ENCODE measurements around the gene DERA.

DERA gene

DNA sequence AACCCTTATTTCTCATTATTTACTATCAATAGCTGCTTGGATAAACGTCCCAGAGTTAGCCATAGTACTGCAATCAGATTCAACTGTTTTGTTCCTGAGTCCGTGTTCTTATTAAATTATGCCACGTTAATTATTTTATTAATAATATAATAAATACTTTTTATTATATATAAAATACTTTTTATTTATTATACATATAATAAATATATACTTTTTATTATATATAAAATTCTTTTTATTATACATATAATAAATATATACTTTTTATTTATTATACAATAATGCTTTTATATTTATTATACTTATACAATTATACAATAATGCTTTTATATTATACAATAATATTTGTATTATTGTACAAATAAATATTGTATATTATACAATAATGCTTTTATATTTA, 17.9 kb upstream of the DERA start:
- no peak overlapping the region for H3K27ac ChIP-seq (replicated peaks; ENCODE audit: low read length)
- H3K18ac ChIP-seq (ENCODE audit: low read length) = no peak overlapping the region
- no peak overlapping the region for H3K4me3 ChIP-seq (ENCODE audit: low read length in 2 of 2)
- H3K36me3 ChIP-seq (replicated peaks in 1 of 2; ENCODE audit: control insufficient read depth in 2 of 2, insufficient read depth in 2 of 2, low read length in 2 of 2) = peaks cover 12 to 96% of the 10 kb centered on the region in 2 donors
- no peak overlapping the region for H2AFZ ChIP-seq (ENCODE audit: low read length)
- no peak overlapping the region for H3K9ac ChIP-seq (ENCODE audit: low read depth, low read length, poor library complexity)
- no peak overlapping the region for H2BK120ac ChIP-seq (ENCODE audit: low read depth, low read length)
- H3K4me2 ChIP-seq (ENCODE audit: insufficient read depth, low read length, poor library complexity, severe bottlenecking) = no peak overlapping the region
- WGBS, 2 donors (ENCODE audit: extremely low coverage in 2 of 2, insufficient read length in 2 of 2, insufficient replicate concordance in 1 of 2) = no CpG with 5 or more reads among the region's 3 CpGs
- H3K27me3 ChIP-seq (ENCODE audit: control insufficient read depth in 3 of 3, insufficient read depth in 3 of 3, low read depth in 1 of 3, low read length in 3 of 3) = no peaks in the 10 kb centered on the region
- no peak overlapping the region for H2BK12ac ChIP-seq (ENCODE audit: low read length)
- no peak overlapping the region for H2AK5ac ChIP-seq (ENCODE audit: low read depth, low read length)
- H3K79me1 ChIP-seq (ENCODE audit: low read depth, low read length) = no peaks in the 10 kb centered on the region
- H3K23ac ChIP-seq (ENCODE audit: low read depth, low read length, poor library complexity) = no peak overlapping the region
- H2BK5ac ChIP-seq (ENCODE audit: low read length) = no peak overlapping the region
- no peak for DNase-seq (ENCODE audit: low spot score)
- H2BK15ac ChIP-seq (ENCODE audit: low read length) = no peak overlapping the region
- no peak overlapping the region for H3K14ac ChIP-seq (ENCODE audit: low read length)
- no peak overlapping the region for H4K8ac ChIP-seq (ENCODE audit: low read depth, low read length)
- no peaks in the 10 kb centered on the region for H3K4me1 ChIP-seq (ENCODE audit: control insufficient read depth in 2 of 2, insufficient read depth in 1 of 2, low read depth in 1 of 2, low read length in 2 of 2)
- H3K4ac ChIP-seq (ENCODE audit: low read length) = no peak overlapping the region
- H4K91ac ChIP-seq (ENCODE audit: low read depth, low read length, poor library complexity) = no peak overlapping the region
- H3K9me3 ChIP-seq (replicated peaks in 1 of 2; ENCODE audit: control insufficient read depth in 2 of 2, insufficient read depth in 1 of 2, low read depth in 1 of 2, low read length in 2 of 2) = no peaks in the 10 kb centered on the region

DNA sequence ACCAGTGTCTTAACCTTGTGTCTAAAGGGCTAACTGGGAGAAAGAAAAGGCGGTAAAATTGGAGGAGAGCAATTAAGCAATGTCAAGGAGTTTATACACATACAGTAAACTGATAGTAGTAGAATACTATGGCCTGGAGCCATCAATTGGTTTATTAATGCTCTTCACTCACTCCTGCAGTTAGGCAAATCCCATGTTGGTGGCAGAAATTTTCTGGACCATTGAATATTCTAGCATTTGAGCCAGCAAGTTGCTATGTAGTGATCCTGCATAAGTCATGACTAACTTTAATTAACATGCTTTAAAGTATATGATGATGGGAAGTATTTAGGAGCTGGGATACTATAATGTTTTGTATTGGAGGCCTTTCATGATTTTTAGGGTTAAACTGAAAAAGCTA, 14.3 kb upstream of the DERA start:
- Histone ChIP-seq H3K36me3 (replicated peaks in 1 of 2; ENCODE audit: control insufficient read depth in 2 of 2, insufficient read depth in 2 of 2, low read length in 2 of 2) (peaks cover 20 to 97% of the 10 kb centered on the region in 2 donors), H3K14ac (ENCODE audit: low read length) (no peak overlapping the region), H3K9me3 (replicated peaks in 1 of 2; ENCODE audit: control insufficient read depth in 2 of 2, insufficient read depth in 1 of 2, low read depth in 1 of 2, low read length in 2 of 2) (no peaks in the 10 kb centered on the region), H2AK5ac (ENCODE audit: low read depth, low read length) (no peak overlapping the region), H3K4me3 (ENCODE audit: low read length in 2 of 2) (no peak overlapping the region), H3K18ac (ENCODE audit: low read length) (no peak overlapping the region), H4K8ac (ENCODE audit: low read depth, low read length) (no peak overlapping the region), H2BK120ac (ENCODE audit: low read depth, low read length) (no peak overlapping the region), H3K4me2 (ENCODE audit: insufficient read depth, low read length, poor library complexity, severe bottlenecking) (no peak overlapping the region), H4K91ac (ENCODE audit: low read depth, low read length, poor library complexity) (no peak overlapping the region), H2BK5ac (ENCODE audit: low read length) (no peak overlapping the region), H3K4me1 (ENCODE audit: control insufficient read depth in 2 of 2, insufficient read depth in 1 of 2, low read depth in 1 of 2, low read length in 2 of 2) (no peaks in the 10 kb centered on the region), H3K4ac (ENCODE audit: low read length) (no peak overlapping the region), H2AFZ (ENCODE audit: low read length) (no peak overlapping the region), H3K79me1 (ENCODE audit: low read depth, low read length) (no peaks in the 10 kb centered on the region), H2BK12ac (ENCODE audit: low read length) (no peak overlapping the region), H3K27me3 (ENCODE audit: control insufficient read depth in 3 of 3, insufficient read depth in 3 of 3, low read depth in 1 of 3, low read length in 3 of 3) (no peaks in the 10 kb centered on the region), H3K9ac (ENCODE audit: low read depth, low read length, poor library complexity) (no peak overlapping the region), H3K27ac (replicated peaks; ENCODE audit: low read length) (no peak overlapping the region), H3K23ac (ENCODE audit: low read depth, low read length, poor library complexity) (no peak overlapping the region), H2BK15ac (ENCODE audit: low read length) (no peak overlapping the region)
- no CpG with 5 or more reads among the region's 1 CpG for WGBS, 2 donors (ENCODE audit: extremely low coverage in 2 of 2, insufficient read length in 2 of 2, insufficient replicate concordance in 1 of 2)
- DNase-seq (ENCODE audit: low spot score) = no peak

DNA sequence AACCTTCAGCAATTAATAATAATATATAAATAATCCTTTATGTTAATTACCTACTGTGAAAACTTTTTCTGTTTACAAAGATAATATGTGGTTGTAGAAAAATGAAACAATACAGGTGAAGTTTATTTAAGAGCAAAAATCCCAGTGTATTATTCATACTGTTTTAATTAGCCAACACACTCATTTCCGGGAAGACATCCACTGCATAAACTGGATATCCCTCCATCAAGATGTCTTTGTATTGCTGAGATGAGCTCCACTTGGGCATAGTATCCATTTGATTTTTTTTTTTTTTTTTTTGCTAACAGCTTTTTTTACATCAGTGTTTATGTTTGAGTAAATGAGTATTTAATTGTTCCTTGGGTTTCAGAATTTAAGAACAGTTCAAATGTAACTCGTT, 13.7 kb upstream of the DERA start:
- Histone ChIP-seq H3K4me1 (ENCODE audit: control insufficient read depth in 2 of 2, insufficient read depth in 1 of 2, low read depth in 1 of 2, low read length in 2 of 2) (no peaks in the 10 kb centered on the region), H3K14ac (ENCODE audit: low read length) (no peak overlapping the region), H2AK5ac (ENCODE audit: low read depth, low read length) (no peak overlapping the region), H3K4me2 (ENCODE audit: insufficient read depth, low read length, poor library complexity, severe bottlenecking) (no peak overlapping the region), H3K9ac (ENCODE audit: low read depth, low read length, poor library complexity) (no peak overlapping the region), H3K79me1 (ENCODE audit: low read depth, low read length) (no peaks in the 10 kb centered on the region), H3K36me3 (replicated peaks in 1 of 2; ENCODE audit: control insufficient read depth in 2 of 2, insufficient read depth in 2 of 2, low read length in 2 of 2) (peaks cover 21 to 97% of the 10 kb centered on the region in 2 donors), H3K18ac (ENCODE audit: low read length) (no peak overlapping the region), H3K27ac (replicated peaks; ENCODE audit: low read length) (no peak overlapping the region), H3K23ac (ENCODE audit: low read depth, low read length, poor library complexity) (no peak overlapping the region), H2BK120ac (ENCODE audit: low read depth, low read length) (no peak overlapping the region), H2BK15ac (ENCODE audit: low read length) (no peak overlapping the region), H4K8ac (ENCODE audit: low read depth, low read length) (no peak overlapping the region), H2BK5ac (ENCODE audit: low read length) (no peak overlapping the region), H3K4me3 (ENCODE audit: low read length in 2 of 2) (no peak overlapping the region), H4K91ac (ENCODE audit: low read depth, low read length, poor library complexity) (no peak overlapping the region), H3K9me3 (replicated peaks in 1 of 2; ENCODE audit: control insufficient read depth in 2 of 2, insufficient read depth in 1 of 2, low read depth in 1 of 2, low read length in 2 of 2) (no peaks in the 10 kb centered on the region), H3K4ac (ENCODE audit: low read length) (no peak overlapping the region), H2AFZ (ENCODE audit: low read length) (no peak overlapping the region), H3K27me3 (ENCODE audit: control insufficient read depth in 3 of 3, insufficient read depth in 3 of 3, low read depth in 1 of 3, low read length in 3 of 3) (no peaks in the 10 kb centered on the region), H2BK12ac (ENCODE audit: low read length) (no peak overlapping the region)
- no CpG with 5 or more reads among the region's 2 CpGs for WGBS, 2 donors (ENCODE audit: extremely low coverage in 2 of 2, insufficient read length in 2 of 2, insufficient replicate concordance in 1 of 2)
- DNase-seq (ENCODE audit: low spot score) = no peak

DNA sequence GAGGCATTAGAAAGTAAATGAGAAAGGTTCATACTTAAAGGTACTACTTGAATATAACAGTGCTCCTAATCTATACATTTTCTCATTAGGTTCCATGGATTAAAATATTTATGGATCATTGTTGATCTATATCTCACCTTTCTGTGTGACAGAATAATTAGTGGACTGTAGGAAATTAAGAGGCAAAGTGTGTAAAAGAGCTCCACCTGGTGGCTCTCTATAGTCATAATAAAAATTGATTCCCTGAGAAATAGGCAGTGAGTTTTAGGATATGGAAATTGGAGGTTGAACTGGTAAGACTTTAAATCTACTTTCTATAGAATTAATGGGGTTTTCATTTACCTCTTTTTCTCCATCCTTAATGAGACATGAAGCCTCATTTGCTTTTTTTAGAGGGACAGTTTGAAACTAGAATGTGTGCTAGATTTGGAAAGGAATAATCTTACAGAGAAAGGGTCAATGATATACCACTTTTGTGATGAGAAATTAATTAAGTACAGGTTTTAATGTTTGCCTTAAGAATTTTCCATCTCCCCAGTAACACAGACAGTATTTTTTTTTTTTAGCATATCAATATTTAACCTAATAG, 11.8 kb upstream of the DERA start:
- Histone ChIP-seq H3K4me3 (ENCODE audit: low read length in 2 of 2) (no peak overlapping the region), H3K4me1 (ENCODE audit: control insufficient read depth in 2 of 2, insufficient read depth in 1 of 2, low read depth in 1 of 2, low read length in 2 of 2) (no peaks in the 10 kb centered on the region), H2BK120ac (ENCODE audit: low read depth, low read length) (no peak overlapping the region), H2AK5ac (ENCODE audit: low read depth, low read length) (no peak overlapping the region), H3K79me1 (ENCODE audit: low read depth, low read length) (no peaks in the 10 kb centered on the region), H2BK15ac (ENCODE audit: low read length) (no peak overlapping the region), H3K36me3 (replicated peaks in 1 of 2; ENCODE audit: control insufficient read depth in 2 of 2, insufficient read depth in 2 of 2, low read length in 2 of 2) (peaks cover 19 to 100% of the 10 kb centered on the region in 2 donors), H2BK5ac (ENCODE audit: low read length) (no peak overlapping the region), H3K4ac (ENCODE audit: low read length) (no peak overlapping the region), H3K27me3 (ENCODE audit: control insufficient read depth in 3 of 3, insufficient read depth in 3 of 3, low read depth in 1 of 3, low read length in 3 of 3) (no peaks in the 10 kb centered on the region), H3K4me2 (ENCODE audit: insufficient read depth, low read length, poor library complexity, severe bottlenecking) (no peak overlapping the region), H2AFZ (ENCODE audit: low read length) (no peak overlapping the region), H4K91ac (ENCODE audit: low read depth, low read length, poor library complexity) (no peak overlapping the region), H2BK12ac (ENCODE audit: low read length) (no peak overlapping the region), H3K27ac (replicated peaks; ENCODE audit: low read length) (no peak overlapping the region), H3K9ac (ENCODE audit: low read depth, low read length, poor library complexity) (no peak overlapping the region), H3K23ac (ENCODE audit: low read depth, low read length, poor library complexity) (no peak overlapping the region), H4K8ac (ENCODE audit: low read depth, low read length) (no peak overlapping the region), H3K18ac (ENCODE audit: low read length) (no peak overlapping the region), H3K14ac (ENCODE audit: low read length) (no peak overlapping the region), H3K9me3 (replicated peaks in 1 of 2; ENCODE audit: control insufficient read depth in 2 of 2, insufficient read depth in 1 of 2, low read depth in 1 of 2, low read length in 2 of 2) (no peaks in the 10 kb centered on the region)
- no peak for DNase-seq (ENCODE audit: low spot score)

Measured in neuronal stem cell (in vitro differentiated cells).